Measurements from ENCODE around the gene HACE1.

GRCh38 chr6:104680539-104680938, 179.2 kb downstream of the HACE1 start:
- no peak for TF ChIP-seq CTCF (conservative IDR thresholded peaks at IDR 0.05; ENCODE audit: low read depth, low read length)
- no peak for TF ChIP-seq EZH2phosphoT487 (IDR thresholded peaks at IDR 0.05; ENCODE audit: borderline replicate concordance, low read length)
- no peak for TF ChIP-seq EZH2 (IDR thresholded peaks at IDR 0.05; ENCODE audit: low read length, unreplicated experiment)

All from PC-3 (cell line).